SK-N-SH (cell line): ENCODE results near the gene ZNF888. TPM values are rescaled to one million over a fixed set of nuclear protein-coding genes. Genes with fewer than 3 reads are reported as not detected.

Experiments
- CTCF ChIA-PET: fragments of 300-600, 350-600 bp; formaldehyde crosslinking; extraction: SDS; loops from one replicate; lab custom pipeline; 2021; lab: Yijun Ruan, JAX
- POLR2A ChIA-PET: fragments of 350-600 bp; sonication (Branson Sonifier 250); formaldehyde crosslinking; extraction: SDS; loops from one replicate; lab custom pipeline; 2020; ENCODE audit warnings: antibody characterized with exemption, inconsistent platforms; lab: Yijun Ruan, JAX
- DNase-seq: peaks from one replicate; pipeline ENCODE4 v3.0.0; 2012
- H2AFZ ChIP-seq: fragments of 200-600 bp; sonication (generic); 2 replicates; pipeline ENCODE4 v1.8.1; 2016; ENCODE audit warnings: antibody characterized with exemption, mild to moderate bottlenecking, low read depth
- H3F3A ChIP-seq: fragments of 200-600 bp; sonication (generic); replicated peaks from 2 replicates; pipeline ENCODE3; 2016; ENCODE audit warnings: antibody characterized with exemption, mild to moderate bottlenecking; ENCODE audit not compliant: insufficient read depth
- H3K27ac ChIP-seq, 2 experiments: fragments of 200-500 bp in 1 of 2; fragments of 200-600 bp in 1 of 2; sonication (Bioruptor generic) in 1 of 2; sonication (generic), shearing (Covaris generic) in 1 of 2; 2 replicates each; pipeline versions ENCODE4 v1.5.1 to v1.6.1; 2014 to 2016; ENCODE audit warnings: low read depth in 2 of 2, inconsistent platforms in 1 of 2, low read length in 1 of 2, mild to moderate bottlenecking in 1 of 2, mixed read lengths in 1 of 2
- H3K27me3 ChIP-seq: fragments of 200-600 bp; sonication (generic), shearing (Covaris generic); 2 replicates; pipeline ENCODE4 v1.6.1; 2016; ENCODE audit warnings: mixed run types; ENCODE audit not compliant: insufficient read depth
- H3K36me3 ChIP-seq, 2 experiments: fragments of 200-500 bp in 1 of 2; fragments of 200-600 bp in 1 of 2; sonication (Bioruptor generic) in 1 of 2; sonication (generic) in 1 of 2; replicated peaks in 1 of 2; 2 replicates each; pipeline versions ENCODE3 to v1.5.1; 2014 to 2016; ENCODE audit warnings: low read length in 1 of 2, mild to moderate bottlenecking in 1 of 2; ENCODE audit not compliant: insufficient read depth in 2 of 2, control insufficient read depth in 1 of 2
- H3K4me1 ChIP-seq, 2 experiments: fragments of 200-500 bp in 1 of 2; fragments of 200-600 bp in 1 of 2; sonication (Bioruptor generic) in 1 of 2; sonication (generic), shearing (Covaris generic) in 1 of 2; 2 replicates each; pipeline versions ENCODE4 v1.5.1 to v1.6.1; 2014 to 2016; ENCODE audit warnings: low read depth in 1 of 2, low read length in 1 of 2, mixed run types in 1 of 2; ENCODE audit not compliant: insufficient read depth in 2 of 2, control insufficient read depth in 1 of 2
- H3K4me2 ChIP-seq: fragments of 200-600 bp; sonication (generic), shearing (Covaris generic); 2 replicates; pipeline ENCODE4 v1.6.1; 2017; ENCODE audit warnings: mixed run types
- H3K4me3 ChIP-seq, 2 experiments: fragments of 200-500 bp in 1 of 2; fragments of 200-600 bp in 1 of 2; sonication (Bioruptor generic) in 1 of 2; sonication (generic), shearing (Covaris generic) in 1 of 2; 2 replicates each; pipeline versions ENCODE4 v1.5.1 to v1.8.1; 2014 to 2016; ENCODE audit warnings: low read depth in 2 of 2, inconsistent platforms in 1 of 2, low read length in 1 of 2, mild to moderate bottlenecking in 1 of 2, mixed read lengths in 1 of 2, moderate library complexity in 1 of 2
- H3K79me2 ChIP-seq: fragments of 200-600 bp; sonication (generic); 2 replicates; pipeline ENCODE4 v1.8.1; 2017; ENCODE audit warnings: mild to moderate bottlenecking; ENCODE audit not compliant: insufficient read depth
- H3K9ac ChIP-seq: fragments of 200-600 bp; sonication (generic); 2 replicates; pipeline ENCODE4 v1.6.1; 2017; ENCODE audit warnings: mixed run types
- H3K9me2 ChIP-seq: fragments of 200-600 bp; sonication (generic); 2 replicates; pipeline ENCODE4 v1.6.1; 2017; ENCODE audit warnings: mixed run types
- H3K9me3 ChIP-seq: fragments of 200-600 bp; sonication (generic); 2 replicates; pipeline ENCODE4 v1.6.1; 2017; ENCODE audit warnings: mixed run types, mild to moderate bottlenecking, moderate library complexity
- H4K20me1 ChIP-seq: fragments of 200-600 bp; sonication (generic); 2 replicates; pipeline ENCODE4 v1.6.1; 2017; ENCODE audit warnings: mild to moderate bottlenecking, mixed run types; ENCODE audit not compliant: insufficient read depth
- CTCF ChIP-seq: fragments of 200-600 bp; sonication (generic); IDR thresholded peaks from 2 replicates; pipeline ENCODE4 v1.6.1; 2017; ENCODE audit warnings: antibody characterized with exemption, mild to moderate bottlenecking, moderate library complexity
- GATA2 ChIP-seq: sonication (generic); formaldehyde crosslinking; IDR thresholded peaks from 2 replicates; pipeline ENCODE4 v1.5.0; 2020; ENCODE audit warnings: mild to moderate bottlenecking, missing genetic modification reagents
- NRF1 ChIP-seq: IDR thresholded peaks from 2 replicates; pipeline ENCODE4 v1.6.1; 2012; ENCODE audit warnings: low read depth, mild to moderate bottlenecking, low read length
- REST ChIP-seq: IDR thresholded peaks from 2 replicates; pipeline ENCODE4 v1.6.1; 2012; ENCODE audit warnings: mild to moderate bottlenecking, low read depth, low read length, moderate library complexity
- USF1 ChIP-seq: IDR thresholded peaks from 2 replicates; pipeline ENCODE4 v1.4.0; 2012; ENCODE audit warnings: low read depth, borderline replicate concordance
- WGBS: methylation state at CpG from one replicate; pipeline ENCODE4 v1.1.6; 2017; ENCODE audit warnings: low lambda C conversion rate; 5-methylcytosine and 5-hydroxymethylcytosine counted together
- polyA plus RNA-seq, 3 experiments: library from polyadenylated mRNA; depleted of rRNA; stranded (reverse); fragments of >200 nt; gene quantifications; 2 replicates each; pipeline ENCODE4 v1.2.3, GENCODE V29; 2012

Gene ZNF888
- polyA plus RNA-seq, 1 of the 3 experiments (the other 2 are of a cell fraction), result 0.46 TPM

- TF ChIP-seq CTCF, result no peak
Observed at GRCh38 chr19:52961981-52962380, 38.8 kb upstream of the ZNF888 start (continued).

- CTCF ChIA-PET, result interaction anchor here (1.5 kb wide), 1 partner anchor 34 kb away, joined by 4 read pairs; no protein-coding TSS in a partner anchor
- Histone ChIP-seq H3K4me1 (peaks cover 5% of the 10 kb centered on the region in 2 experiments; a peak in 3 of 4 replicates), H2AFZ (no peak overlapping the region), H4K20me1 (no peaks in the 10 kb centered on the region), H3F3A (no peaks in the 10 kb centered on the region), H3K79me2 (peaks cover 37% of the 10 kb centered on the region), H3K36me3 (peaks cover 17 to 21% of the 10 kb centered on the region in 2 experiments), H3K9me3 (no peaks in the 10 kb centered on the region), H3K9me2 (no peaks in the 10 kb centered on the region), H3K4me2 (no peak overlapping the region)
- DNase-seq, result no peak
- POLR2A ChIA-PET, result no interaction called here
- no peak for TF ChIP-seq USF1
- no peak for TF ChIP-seq GATA2 (CRISPR knock-in tag)
- no peak for TF ChIP-seq NRF1
- no peak for TF ChIP-seq REST
- TF ChIP-seq, all 33 proteins: peak for 0
- Histone ChIP-seq H3K27ac (no peak overlapping the region), H3K27me3 (no peaks in the 10 kb centered on the region), H3K9ac (no peak overlapping the region), H3K4me3 (no peak overlapping the region; a peak in 1 of 4 replicates)
- WGBS, result 80% methylated on average over 11 of the region's 11 CpGs
Observed at GRCh38 chr19:52959613-52960295, 36.5 kb upstream of the ZNF888 start.

GRCh38 chr19:52957591-52957990 is 34.4 kb upstream of the ZNF888 start:
- Histone ChIP-seq H3K4me2 (no peak overlapping the region), H3K9ac (no peak overlapping the region), H2AFZ (no peak overlapping the region), H3K27me3 (no peaks in the 10 kb centered on the region), H3F3A (no peaks in the 10 kb centered on the region), H3K36me3 (peaks cover 22 to 34% of the 10 kb centered on the region in 2 experiments), H3K27ac (no peak overlapping the region), H3K4me3 (no peak overlapping the region; a peak in 1 of 4 replicates), H4K20me1 (no peaks in the 10 kb centered on the region), H3K79me2 (peaks cover 37% of the 10 kb centered on the region), H3K9me2 (no peaks in the 10 kb centered on the region), H3K9me3 (0 out of 2 replicates have a peak, but pooled peaks cover 5% of the 10 kb centered on the region), H3K4me1 (peaks cover 0 to 5% of the 10 kb centered on the region in 2 experiments; a peak in 2 of 4 replicates)
- ChIA-PET POLR2A (no interaction called here), CTCF (interaction anchor here (1.6 kb wide), 1 partner anchor 36 kb away, joined by 5 read pairs; no protein-coding TSS in a partner anchor)
- DNase-seq, result no peak
- 79% methylated on average over 6 of the region's 8 CpGs for WGBS
- no peak for TF ChIP-seq REST
